GM18511 (cell line): Measurements from ENCODE around the gene MYO5B.

Experiments used
- ATAC-seq: cut with Tn5 transposase; IDR thresholded peaks from one replicate; pipeline ENCODE4 v1.9.1; 2021; ENCODE audit warnings: mild to moderate bottlenecking, moderate library complexity; ENCODE audit not compliant: unreplicated experiment

The MYO5B gene

GRCh38 chr18:49778826-49779465 lies 416.0 kb downstream of the MYO5B start:
- ATAC-seq, result no peak
